Measurements from ENCODE around the gene NID2.

NID2 gene

DNA sequence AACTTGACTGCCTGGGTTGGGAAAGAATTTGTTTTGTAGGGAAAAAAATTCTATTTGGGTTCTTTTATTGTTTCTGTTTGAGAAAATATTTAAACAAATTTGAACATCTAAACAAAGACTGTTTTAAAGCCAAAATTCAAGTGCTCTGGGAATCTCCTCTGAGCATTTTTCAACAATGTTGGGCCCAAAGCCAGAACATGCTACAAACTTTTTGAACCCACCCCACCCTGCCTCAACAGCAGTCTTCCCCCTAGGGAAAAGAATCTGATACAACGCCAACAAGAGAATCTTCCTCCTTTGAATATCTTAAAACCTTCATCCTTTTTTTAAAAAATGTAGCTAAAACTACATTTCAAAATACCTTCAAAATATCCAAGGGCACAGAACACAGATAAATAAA lies 20.4 kb upstream of the NID2 start:
- Mint-ChIP-seq H3K4me3 (no peak overlapping the region), H3K36me3 (ENCODE audit: low read depth) (no peaks in the 10 kb centered on the region), H3K27ac (no peak overlapping the region), H3K27me3 (ENCODE audit: low read depth) (peaks cover 34% of the 10 kb centered on the region), H3K4me1 (ENCODE audit: low read depth) (no peaks in the 10 kb centered on the region), H3K9me3 (no peaks in the 10 kb centered on the region)

DNA sequence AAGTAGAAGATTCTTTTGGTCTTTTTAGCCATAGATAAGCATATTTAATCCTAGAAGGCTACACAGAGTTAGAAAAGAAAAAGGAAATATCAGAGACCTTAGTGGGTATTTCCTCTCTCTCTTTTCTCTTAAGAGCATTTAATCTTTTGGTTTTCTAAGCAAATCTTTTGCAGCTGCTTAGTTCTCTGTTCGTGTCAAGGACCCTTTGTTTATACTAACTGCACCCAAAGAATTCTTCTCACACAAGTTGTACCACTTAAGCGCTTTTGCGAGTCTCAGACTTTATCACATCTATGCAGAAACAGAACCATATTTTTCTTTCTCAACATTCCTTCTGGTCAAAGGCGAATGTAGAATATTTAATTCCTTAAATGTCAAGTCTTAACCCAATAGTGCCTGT lies 17.9 kb upstream of the NID2 start:
- Mint-ChIP-seq H3K9me3 (no peaks in the 10 kb centered on the region), H3K4me3 (no peak overlapping the region), H3K27me3 (ENCODE audit: low read depth) (peaks cover 42% of the 10 kb centered on the region), H3K36me3 (ENCODE audit: low read depth) (no peaks in the 10 kb centered on the region), H3K4me1 (ENCODE audit: low read depth) (no peaks in the 10 kb centered on the region), H3K27ac (no peak overlapping the region)

DNA sequence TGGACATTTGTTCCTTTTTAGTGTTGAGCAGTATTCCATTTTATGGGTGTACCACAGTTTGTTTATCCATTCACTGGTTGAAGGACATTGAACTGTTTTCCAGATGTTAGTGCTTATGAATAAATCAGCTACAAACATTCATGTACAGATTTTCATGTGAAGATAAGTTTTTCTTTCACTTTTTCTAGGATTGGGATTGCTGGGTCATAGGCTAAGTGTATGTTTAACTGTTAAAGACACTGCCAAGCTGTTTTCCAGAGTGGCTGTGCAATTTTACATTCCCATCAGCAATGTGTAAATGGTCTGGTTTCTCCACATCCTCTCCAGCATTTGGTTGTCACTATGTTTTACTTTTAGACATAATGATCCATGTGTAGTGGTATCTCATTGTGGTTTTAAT lies 14.0 kb upstream of the NID2 start:
- Mint-ChIP-seq H3K4me3 (no peak overlapping the region), H3K27me3 (ENCODE audit: low read depth) (peaks cover 51% of the 10 kb centered on the region), H3K27ac (no peak overlapping the region), H3K36me3 (ENCODE audit: low read depth) (no peaks in the 10 kb centered on the region), H3K4me1 (ENCODE audit: low read depth) (no peaks in the 10 kb centered on the region), H3K9me3 (no peaks in the 10 kb centered on the region)

DNA sequence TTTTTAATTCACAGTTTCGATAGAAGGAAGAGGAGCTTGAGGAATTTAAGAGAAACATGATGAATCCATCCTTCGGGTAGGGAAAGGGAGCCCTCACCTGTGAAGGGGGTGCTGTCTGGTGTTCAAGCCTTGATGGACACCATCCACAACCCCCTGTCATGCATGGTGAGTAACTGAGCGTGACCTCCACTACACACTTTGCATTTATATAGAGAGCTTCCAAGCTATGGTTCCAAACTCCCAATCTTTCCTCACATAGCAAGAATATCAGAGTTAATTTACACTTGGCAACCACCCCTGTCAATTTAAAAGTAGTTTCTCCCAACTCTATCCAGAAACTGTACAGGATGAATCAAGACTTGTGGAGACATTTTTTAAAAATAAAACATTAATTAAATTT lies 13.1 kb upstream of the NID2 start:
- no peaks in the 10 kb centered on the region for H3K9me3 Mint-ChIP-seq
- H3K36me3 Mint-ChIP-seq (ENCODE audit: low read depth), result no peaks in the 10 kb centered on the region
- no peak overlapping the region for H3K27ac Mint-ChIP-seq
- H3K27me3 Mint-ChIP-seq (ENCODE audit: low read depth), result peaks cover 54% of the 10 kb centered on the region
- H3K4me3 Mint-ChIP-seq, result no peak overlapping the region
- H3K4me1 Mint-ChIP-seq (ENCODE audit: low read depth), result no peaks in the 10 kb centered on the region

DNA sequence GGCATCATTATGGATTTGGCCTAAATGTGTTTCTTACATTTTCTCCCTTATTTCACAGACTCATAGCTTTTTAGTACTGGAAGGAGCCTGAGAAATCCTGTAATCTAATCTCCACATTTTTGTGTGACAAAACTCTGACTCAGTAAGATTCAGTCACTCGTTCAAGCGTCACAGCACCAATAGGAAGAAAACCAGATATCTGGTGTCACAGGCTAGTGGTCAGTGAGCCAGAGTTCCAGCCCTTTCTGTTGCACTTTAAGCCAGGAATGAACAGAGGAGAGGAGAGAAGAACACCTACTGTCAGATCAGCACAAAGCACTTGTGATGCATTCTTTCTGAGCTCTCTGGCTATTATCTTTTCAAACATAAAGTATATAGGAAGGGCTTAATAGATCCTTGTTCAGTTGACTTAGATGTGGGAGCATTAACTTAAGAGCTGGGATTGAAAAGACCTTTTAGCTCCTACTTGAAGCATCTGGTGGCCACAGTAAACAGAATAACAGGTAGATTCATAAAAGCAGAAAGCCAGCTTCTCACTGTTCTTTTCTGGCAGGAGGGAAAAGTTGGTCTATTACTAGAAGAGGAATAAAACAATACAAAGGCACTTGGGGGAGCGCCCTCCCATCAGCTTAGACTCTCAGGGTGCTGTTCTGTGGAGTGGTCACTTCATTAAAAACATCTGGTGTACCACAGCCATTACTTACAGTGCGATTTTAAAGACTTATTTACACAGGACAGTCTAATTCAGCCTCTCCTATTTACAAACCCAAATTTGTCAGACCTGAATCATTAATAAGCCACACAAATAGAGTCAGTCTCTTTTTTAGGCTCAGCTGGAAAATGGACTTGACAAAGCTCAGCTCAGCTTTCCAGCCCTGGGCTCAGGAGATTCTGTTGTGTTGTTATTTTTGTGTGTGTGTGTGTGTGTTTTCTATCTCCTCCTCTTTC lies 12.2 kb upstream of the NID2 start:
- Mint-ChIP-seq H3K27me3 (ENCODE audit: low read depth) (peaks cover 59% of the 10 kb centered on the region), H3K9me3 (no peaks in the 10 kb centered on the region), H3K27ac (no peak overlapping the region), H3K4me3 (no peak overlapping the region), H3K36me3 (ENCODE audit: low read depth) (no peaks in the 10 kb centered on the region), H3K4me1 (ENCODE audit: low read depth) (no peaks in the 10 kb centered on the region)

DNA sequence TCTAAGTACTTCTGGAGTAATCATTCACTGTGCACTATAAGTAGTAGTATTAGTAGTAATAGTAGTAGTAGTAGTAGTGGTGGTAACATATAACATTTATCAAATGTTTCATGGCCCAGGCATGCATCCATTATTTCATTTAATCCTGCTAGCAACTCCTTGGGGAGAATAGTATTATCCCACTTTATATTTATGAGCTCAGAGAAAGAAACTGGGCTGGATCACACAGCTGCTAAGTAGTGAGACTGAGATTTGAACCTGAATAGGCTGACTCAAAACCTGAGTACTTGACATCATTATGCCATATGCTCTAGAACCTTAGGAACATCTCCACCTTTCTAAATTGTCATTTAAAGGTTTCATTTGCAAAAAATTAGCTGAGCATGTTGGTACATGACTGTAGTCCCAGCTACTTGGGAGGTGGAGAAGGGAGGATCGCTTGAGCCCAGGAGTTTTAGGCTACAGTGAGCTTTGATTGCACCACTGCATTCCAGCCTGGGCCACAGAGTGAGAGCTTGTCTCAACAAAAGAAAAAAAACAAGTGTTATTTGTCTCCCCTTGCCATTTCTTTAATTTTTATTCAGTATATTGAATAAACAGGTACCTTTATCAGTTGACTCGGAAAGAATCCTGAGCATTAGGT lies 11.4 kb upstream of the NID2 start:
- no peaks in the 10 kb centered on the region for H3K9me3 Mint-ChIP-seq
- peaks cover 56% of the 10 kb centered on the region for H3K27me3 Mint-ChIP-seq (ENCODE audit: low read depth)
- no peaks in the 10 kb centered on the region for H3K36me3 Mint-ChIP-seq (ENCODE audit: low read depth)
- H3K4me1 Mint-ChIP-seq (ENCODE audit: low read depth), result no peaks in the 10 kb centered on the region
- H3K4me3 Mint-ChIP-seq, result no peak overlapping the region
- H3K27ac Mint-ChIP-seq, result no peak overlapping the region

DNA sequence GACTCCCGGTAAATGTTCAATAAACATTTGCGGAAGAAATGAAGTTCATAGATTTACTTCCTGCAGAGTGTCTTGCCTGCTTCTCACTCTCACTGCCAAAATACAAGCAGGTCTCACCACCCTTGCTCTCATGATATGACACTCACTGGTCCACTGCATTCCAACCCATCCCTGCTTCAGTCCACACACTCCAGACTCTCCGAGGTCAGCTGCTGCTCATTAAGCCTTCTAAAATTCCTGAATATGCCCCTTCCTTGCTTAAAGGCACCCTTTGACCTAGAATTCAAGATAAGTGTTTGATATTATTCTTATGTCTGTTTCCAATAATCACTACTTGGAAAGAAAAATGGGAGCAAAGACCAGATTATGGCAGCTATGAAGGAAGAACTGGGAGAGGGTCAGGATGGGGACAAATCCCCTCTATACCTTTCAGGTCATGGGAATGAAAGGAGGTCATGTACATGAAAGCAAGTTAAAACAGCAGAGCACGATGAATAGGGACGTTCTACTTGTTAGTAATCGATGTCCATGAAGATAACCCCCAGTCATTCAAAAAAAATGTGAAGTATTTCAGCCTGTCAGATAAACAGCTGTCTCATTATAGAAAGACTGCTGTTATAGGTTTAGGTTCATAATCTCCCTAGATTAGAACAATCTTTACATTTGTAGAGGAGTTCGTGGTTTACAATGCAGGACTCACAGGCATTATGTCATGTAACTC lies 10.5 kb upstream of the NID2 start:
- H3K4me3 Mint-ChIP-seq, result no peak overlapping the region
- H3K27ac Mint-ChIP-seq, result no peak overlapping the region
- no peaks in the 10 kb centered on the region for H3K4me1 Mint-ChIP-seq (ENCODE audit: low read depth)
- H3K27me3 Mint-ChIP-seq (ENCODE audit: low read depth), result peaks cover 53% of the 10 kb centered on the region
- H3K36me3 Mint-ChIP-seq (ENCODE audit: low read depth), result no peaks in the 10 kb centered on the region
- peaks cover 1% of the 10 kb centered on the region for H3K9me3 Mint-ChIP-seq

DNA sequence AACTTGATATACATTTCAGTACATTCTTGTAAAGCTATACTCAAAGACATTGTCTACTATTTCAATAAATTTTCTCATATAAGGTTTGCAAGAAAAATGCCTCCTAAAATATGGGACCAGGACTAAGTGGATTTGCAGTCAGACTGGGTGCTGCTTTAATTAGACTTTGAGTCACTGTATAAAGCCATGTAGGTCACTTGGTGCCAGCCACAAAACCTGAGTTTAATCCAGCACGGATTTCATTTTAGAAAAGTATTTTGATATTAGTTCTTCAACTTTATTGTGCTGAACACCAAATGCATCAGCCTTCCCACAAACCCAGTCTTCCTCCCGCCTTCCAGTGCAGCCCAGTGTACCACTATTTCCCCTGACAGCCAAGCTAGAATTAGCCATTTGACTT lies 9.9 kb upstream of the NID2 start:
- H3K27ac Mint-ChIP-seq, result no peak overlapping the region
- H3K27me3 Mint-ChIP-seq (ENCODE audit: low read depth), result peaks cover 54% of the 10 kb centered on the region
- H3K36me3 Mint-ChIP-seq (ENCODE audit: low read depth), result no peaks in the 10 kb centered on the region
- H3K9me3 Mint-ChIP-seq, result peaks cover 6% of the 10 kb centered on the region
- no peak overlapping the region for H3K4me3 Mint-ChIP-seq
- no peaks in the 10 kb centered on the region for H3K4me1 Mint-ChIP-seq (ENCODE audit: low read depth)

DNA sequence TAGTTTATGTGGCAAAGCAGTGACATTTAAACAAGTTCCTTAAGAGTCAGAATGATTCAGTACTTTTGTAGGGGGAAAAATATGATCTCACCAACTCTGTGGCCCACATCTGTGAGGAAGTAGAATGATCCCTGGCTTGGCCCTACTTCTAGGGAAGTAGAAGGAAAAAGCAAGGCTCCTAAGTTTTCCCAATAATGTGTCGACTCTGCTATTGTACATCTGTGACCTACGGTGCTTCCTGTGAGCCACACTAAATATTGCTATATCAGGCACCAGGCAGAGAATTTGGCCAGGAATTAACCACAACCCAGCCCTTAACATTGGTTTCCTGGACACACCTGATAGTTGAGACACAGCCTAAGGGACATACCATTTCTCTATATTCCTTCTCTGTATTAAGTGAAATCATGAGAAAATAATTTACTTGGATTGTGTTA lies 9.3 kb upstream of the NID2 start:
- Mint-ChIP-seq H3K27ac (no peak overlapping the region), H3K27me3 (ENCODE audit: low read depth) (peaks cover 54% of the 10 kb centered on the region), H3K9me3 (peaks cover 6% of the 10 kb centered on the region), H3K4me3 (no peak overlapping the region), H3K4me1 (ENCODE audit: low read depth) (no peaks in the 10 kb centered on the region), H3K36me3 (ENCODE audit: low read depth) (no peaks in the 10 kb centered on the region)

DNA sequence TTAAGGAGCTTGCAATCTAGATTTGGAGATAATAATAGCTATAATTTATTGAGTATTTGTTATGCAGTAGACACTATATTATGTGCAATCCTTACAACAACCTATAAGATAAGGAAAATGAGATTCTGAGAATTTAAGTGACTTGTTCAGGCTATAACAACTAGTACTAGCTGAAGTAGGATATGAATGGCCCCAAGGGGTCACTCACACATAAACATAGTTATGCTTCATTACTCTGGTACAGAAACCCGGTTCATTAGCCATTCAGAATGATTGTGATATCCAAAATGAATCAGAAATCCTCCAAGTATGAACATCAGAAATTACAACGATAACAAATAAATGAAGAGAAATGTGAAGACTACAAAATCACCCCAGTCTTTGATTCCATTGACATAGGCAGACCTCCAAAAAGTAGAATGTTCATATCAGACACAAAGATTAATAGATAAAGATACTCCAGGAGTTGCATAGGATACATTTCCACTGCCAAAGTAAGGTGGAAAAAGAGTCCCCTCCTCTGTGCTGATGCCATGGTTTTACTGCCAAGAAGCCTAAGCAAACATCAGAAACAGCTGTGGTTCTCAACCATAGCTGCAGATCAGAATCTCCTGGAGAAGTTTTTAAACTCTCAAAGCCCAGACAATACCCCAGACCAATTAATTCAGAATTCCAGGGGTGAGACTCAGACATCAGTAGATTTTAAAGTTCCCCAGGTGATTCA lies 8.6 kb upstream of the NID2 start:
- Mint-ChIP-seq H3K4me1 (ENCODE audit: low read depth) (no peaks in the 10 kb centered on the region), H3K9me3 (peaks cover 6% of the 10 kb centered on the region), H3K36me3 (ENCODE audit: low read depth) (no peaks in the 10 kb centered on the region), H3K27ac (no peak overlapping the region), H3K4me3 (no peak overlapping the region), H3K27me3 (ENCODE audit: low read depth) (peaks cover 52% of the 10 kb centered on the region)

DNA sequence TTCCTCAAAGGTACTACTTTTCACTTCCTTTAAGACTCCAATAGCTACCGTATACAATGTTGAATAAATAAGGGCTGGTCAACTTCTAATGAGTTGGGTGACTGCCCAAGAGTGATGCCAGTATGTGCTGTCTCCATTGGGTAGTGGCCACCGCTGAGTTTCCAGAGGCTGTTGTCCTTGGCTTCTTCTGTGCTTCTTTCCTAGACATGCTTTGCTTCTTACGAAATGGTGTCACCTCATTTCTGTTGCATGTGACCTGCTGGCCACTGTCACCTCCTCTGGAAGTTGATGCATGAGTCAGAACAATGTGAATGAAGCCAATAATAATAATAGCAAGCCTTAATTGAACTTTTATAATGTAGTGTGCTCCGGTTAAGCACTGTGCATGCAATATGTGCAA lies 7.5 kb upstream of the NID2 start:
- H3K27ac Mint-ChIP-seq, result no peak overlapping the region
- no peak overlapping the region for H3K4me3 Mint-ChIP-seq
- H3K27me3 Mint-ChIP-seq (ENCODE audit: low read depth), result peaks cover 55% of the 10 kb centered on the region
- no peaks in the 10 kb centered on the region for H3K4me1 Mint-ChIP-seq (ENCODE audit: low read depth)
- H3K9me3 Mint-ChIP-seq, result peaks cover 6% of the 10 kb centered on the region
- H3K36me3 Mint-ChIP-seq (ENCODE audit: low read depth), result no peaks in the 10 kb centered on the region

DNA sequence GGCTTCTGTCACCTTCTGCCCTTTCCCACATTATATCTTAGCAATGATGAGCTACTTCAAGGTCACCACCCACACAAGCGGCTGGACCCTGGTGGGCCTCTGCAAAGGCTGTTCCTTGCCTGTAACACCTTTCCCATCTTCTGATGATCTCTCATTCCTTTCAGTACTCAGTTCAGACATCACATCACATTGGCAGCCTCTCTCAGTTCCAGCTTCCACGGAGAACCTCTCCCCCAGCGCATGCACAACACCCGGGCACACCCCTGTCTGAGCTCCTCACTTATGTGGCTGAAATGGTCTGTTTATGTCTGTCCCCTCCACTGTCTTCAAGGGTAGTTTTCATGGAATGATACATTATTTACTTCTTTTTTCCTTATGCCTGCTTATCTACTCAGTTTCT lies 6.5 kb upstream of the NID2 start:
- Mint-ChIP-seq H3K27ac (no peak overlapping the region), H3K36me3 (ENCODE audit: low read depth) (no peaks in the 10 kb centered on the region), H3K4me3 (no peak overlapping the region), H3K4me1 (ENCODE audit: low read depth) (no peaks in the 10 kb centered on the region), H3K27me3 (ENCODE audit: low read depth) (peaks cover 57% of the 10 kb centered on the region), H3K9me3 (peaks cover 6% of the 10 kb centered on the region)

DNA sequence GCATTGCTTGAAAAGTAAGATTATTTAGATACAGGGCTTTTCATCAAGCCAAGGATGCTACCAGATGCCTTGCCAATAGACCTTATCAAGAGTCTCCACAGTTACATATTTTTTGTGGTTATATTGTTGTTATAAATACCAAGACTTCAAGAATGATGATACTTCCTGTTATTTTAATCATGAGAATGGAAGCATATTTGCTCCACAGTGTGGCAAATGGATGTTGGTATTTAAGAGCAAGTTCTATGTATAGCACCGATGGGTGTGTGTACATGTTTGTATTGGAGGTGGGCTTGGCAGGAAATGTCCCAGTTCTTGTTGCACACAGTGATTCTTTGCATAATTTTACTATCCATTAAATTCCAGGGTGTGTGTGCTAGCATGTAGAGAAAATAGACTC lies 4.4 kb upstream of the NID2 start:
- no peak overlapping the region for H3K27ac Mint-ChIP-seq
- H3K27me3 Mint-ChIP-seq (ENCODE audit: low read depth), result peaks cover 55% of the 10 kb centered on the region
- peaks cover 6% of the 10 kb centered on the region for H3K9me3 Mint-ChIP-seq
- H3K4me1 Mint-ChIP-seq (ENCODE audit: low read depth), result peaks cover 9% of the 10 kb centered on the region
- no peak overlapping the region for H3K4me3 Mint-ChIP-seq
- no peaks in the 10 kb centered on the region for H3K36me3 Mint-ChIP-seq (ENCODE audit: low read depth)

DNA sequence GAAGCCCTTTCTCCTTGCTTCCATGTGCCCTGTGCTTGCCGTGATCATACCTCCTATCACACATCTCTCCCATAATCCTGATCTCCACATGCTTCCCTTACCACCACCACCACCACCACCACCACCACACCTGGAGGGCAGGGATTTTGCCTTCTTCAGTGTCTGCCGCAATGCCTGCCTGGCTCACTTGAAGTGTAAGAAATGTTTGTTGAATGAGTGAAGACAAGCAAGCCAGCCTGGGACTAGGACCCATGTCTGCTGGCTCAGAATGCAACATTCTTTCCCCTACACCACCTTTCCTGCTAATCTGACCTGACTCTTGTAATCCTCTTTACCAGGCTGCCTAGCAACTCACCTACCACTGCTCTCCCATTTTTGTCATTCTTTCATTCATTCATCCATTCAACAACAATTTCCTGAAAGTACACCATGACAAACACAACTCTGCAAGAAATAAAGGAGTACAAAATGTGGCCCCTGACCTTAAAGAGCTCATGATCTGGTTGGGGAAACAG lies 3.5 kb upstream of the NID2 start:
- H3K27ac Mint-ChIP-seq, result no peak overlapping the region
- no peak overlapping the region for H3K4me3 Mint-ChIP-seq
- H3K27me3 Mint-ChIP-seq (ENCODE audit: low read depth), result peaks cover 63% of the 10 kb centered on the region
- no peaks in the 10 kb centered on the region for H3K36me3 Mint-ChIP-seq (ENCODE audit: low read depth)
- peaks cover 6% of the 10 kb centered on the region for H3K9me3 Mint-ChIP-seq
- H3K4me1 Mint-ChIP-seq (ENCODE audit: low read depth), result peaks cover 11% of the 10 kb centered on the region
